Retinal pigment epithelial cell (primary cell): ENCODE results near the gene MAML3.

Experiments
- DNase-seq: peaks from one replicate; pipeline ENCODE4 v3.0.0-alpha.2; 2010; ENCODE audit warnings: low read depth
- H3K4me3 ChIP-seq: 2 replicates; pipeline ENCODE4 v1.5.1; 2011; ENCODE audit warnings: mild to moderate bottlenecking, low read length, control low read depth, moderate library complexity
- TF ChIP-seq, protein P1 (sequence below): conservative IDR thresholded peaks from 2 replicates; pipeline ENCODE4 v1.5.1; 2011; ENCODE audit warnings: low read depth, low read length, control low read depth, inconsistent platforms

MAML3 gene

GRCh38 chr4:140110542-140111215 is 43.3 kb downstream of the MAML3 start:
- no peak for DNase-seq
- TF ChIP-seq, protein P1, sequence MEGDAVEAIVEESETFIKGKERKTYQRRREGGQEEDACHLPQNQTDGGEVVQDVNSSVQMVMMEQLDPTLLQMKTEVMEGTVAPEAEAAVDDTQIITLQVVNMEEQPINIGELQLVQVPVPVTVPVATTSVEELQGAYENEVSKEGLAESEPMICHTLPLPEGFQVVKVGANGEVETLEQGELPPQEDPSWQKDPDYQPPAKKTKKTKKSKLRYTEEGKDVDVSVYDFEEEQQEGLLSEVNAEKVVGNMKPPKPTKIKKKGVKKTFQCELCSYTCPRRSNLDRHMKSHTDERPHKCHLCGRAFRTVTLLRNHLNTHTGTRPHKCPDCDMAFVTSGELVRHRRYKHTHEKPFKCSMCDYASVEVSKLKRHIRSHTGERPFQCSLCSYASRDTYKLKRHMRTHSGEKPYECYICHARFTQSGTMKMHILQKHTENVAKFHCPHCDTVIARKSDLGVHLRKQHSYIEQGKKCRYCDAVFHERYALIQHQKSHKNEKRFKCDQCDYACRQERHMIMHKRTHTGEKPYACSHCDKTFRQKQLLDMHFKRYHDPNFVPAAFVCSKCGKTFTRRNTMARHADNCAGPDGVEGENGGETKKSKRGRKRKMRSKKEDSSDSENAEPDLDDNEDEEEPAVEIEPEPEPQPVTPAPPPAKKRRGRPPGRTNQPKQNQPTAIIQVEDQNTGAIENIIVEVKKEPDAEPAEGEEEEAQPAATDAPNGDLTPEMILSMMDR = no peak
- H3K4me3 ChIP-seq = no peak overlapping the region

- no peak overlapping the region for H3K4me3 ChIP-seq
- DNase-seq = peak; percentile 86
- TF ChIP-seq, protein P1 = no peak
Measured at GRCh38 chr4:140109737-140110136, 44.2 kb downstream of the MAML3 start.

DNA sequence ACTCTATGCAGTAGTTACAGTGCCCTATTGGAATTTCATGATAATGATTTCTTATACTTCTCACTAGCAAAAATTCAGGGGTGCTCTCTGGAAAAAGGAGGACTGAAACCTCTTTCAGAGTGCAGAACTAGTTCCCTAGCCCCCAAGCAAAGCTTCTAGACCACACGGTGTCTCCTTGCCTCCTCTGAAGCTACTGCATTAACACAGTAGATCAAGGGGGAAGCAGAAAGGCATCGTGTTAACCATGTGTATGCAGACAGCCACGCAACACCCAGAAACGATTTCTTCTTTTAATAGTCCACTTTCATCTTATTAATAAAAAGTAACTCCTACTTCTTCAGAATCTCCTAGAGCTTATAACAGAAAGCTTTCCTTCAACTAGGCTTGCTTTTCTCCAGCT is 44.7 kb downstream of the MAML3 start:
- no peak overlapping the region for H3K4me3 ChIP-seq
- DNase-seq = no peak
- TF ChIP-seq, protein P1 = no peak

- TF ChIP-seq, protein P1 = no peak
- DNase-seq = no peak
Measured at GRCh38 chr4:140108713-140109230, 45.2 kb downstream of the MAML3 start.

DNA sequence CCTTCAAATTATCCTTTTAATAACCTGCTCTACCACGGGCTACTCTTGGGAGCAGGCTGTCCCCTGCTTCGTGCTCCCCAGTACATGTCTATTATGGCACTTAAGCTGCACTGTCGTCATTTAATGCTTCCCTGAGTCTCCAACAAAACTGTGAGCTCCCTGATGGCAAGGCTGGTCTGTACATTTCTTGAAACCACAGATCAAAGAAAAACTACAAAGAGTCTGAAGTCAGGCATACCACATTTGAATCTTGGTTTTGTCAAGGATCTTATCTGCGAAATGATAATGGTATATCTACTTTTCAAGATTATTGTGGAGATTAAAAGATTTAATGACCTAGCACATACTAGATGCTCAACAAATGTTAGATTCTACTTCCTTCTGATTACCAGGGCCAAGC is 45.7 kb downstream of the MAML3 start:
- TF ChIP-seq, protein P1 = no peak
- DNase-seq = no peak

More at GRCh38 chr4:140108713-140109230, 45.2 kb downstream of the MAML3 start:
- H3K4me3 ChIP-seq = no peak overlapping the region

GRCh38 chr4:140106289-140106844 is 47.6 kb downstream of the MAML3 start:
- H3K4me3 ChIP-seq = no peak overlapping the region
- TF ChIP-seq, protein P1 = no peak
- DNase-seq = no peak

More for the DNA sequence above, 45.7 kb downstream of the MAML3 start:
- H3K4me3 ChIP-seq = no peak overlapping the region

DNA sequence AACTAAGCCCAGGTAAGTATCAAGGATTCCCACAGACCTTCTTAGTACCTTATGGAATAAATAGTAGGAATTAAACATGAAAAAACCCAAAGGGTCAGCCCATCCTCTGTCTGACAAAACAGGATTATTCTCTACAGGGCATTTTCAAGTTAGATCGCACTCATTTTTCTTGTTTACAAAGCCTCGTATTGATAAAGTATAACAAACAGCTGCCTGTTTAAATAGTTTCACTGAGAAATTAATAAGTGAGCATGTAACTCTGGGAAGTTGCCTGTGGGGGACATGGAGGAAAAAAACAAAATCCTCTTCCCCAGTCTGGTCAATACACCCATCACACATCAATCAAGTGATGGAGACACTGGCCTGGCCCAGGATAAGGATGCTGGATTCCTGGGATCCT is 48.5 kb downstream of the MAML3 start:
- TF ChIP-seq, protein P1 = no peak
- no peak for DNase-seq
- H3K4me3 ChIP-seq = no peak overlapping the region
